SH-SY5Y (cell line): ENCODE data around the gene ACAT2.

Experiments
- GATA2 ChIP-seq: IDR thresholded peaks from 2 replicates; pipeline ENCODE4 v1.6.1; 2011; ENCODE audit warnings: mild to moderate bottlenecking, low read depth, low read length
- GATA3 ChIP-seq: IDR thresholded peaks from 2 replicates; pipeline ENCODE4 v1.6.1; 2011; ENCODE audit warnings: low read depth, mild to moderate bottlenecking, low read length, moderate library complexity

ACAT2 gene

DNA sequence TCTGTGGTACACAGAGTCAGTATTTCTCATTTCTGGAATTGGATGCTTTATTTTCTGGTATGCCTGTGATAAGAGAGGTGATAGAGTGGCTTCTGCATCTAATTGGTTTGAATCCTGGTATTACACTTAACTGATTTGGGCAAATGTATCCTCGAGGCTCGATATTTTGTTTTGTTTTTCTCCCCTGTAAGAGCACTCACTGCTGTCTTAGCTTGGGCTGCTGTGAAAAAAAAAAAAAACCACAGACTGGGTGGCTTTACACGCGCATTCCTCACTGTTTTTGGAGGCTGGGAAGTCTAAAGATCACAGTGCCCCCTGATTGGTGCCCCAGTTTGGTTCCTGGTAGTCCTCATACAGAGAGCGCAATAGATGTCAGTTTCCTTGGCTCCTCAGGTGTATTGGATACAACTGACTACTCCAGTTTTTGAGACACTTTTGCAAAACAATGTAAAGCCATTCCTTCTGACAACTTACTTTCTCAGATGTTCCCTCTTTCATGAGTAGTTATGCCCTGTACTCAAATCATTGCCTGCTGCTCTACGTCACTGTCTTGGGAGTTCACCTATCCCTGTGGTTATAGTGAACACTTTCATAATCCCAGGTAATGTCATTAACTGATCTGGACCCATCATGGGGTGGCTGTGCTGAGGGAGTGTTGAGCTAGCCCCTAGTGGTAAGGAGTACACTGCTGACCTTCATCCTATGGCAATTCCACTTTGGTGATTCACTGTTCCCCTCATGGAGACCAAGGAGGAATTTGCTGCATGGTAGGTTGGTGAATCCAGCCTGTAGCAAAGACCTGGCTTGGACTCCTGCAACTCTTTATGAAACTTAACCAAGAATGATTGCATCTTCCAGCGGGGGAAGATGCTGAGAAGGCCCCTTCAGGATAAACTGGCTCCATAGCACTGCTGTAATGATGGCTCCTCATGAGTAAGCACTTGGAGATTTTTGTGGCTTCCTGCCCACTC, 3.5 kb upstream of the ACAT2 start:
- no peak for TF ChIP-seq GATA2
- no peak for TF ChIP-seq GATA3

DNA sequence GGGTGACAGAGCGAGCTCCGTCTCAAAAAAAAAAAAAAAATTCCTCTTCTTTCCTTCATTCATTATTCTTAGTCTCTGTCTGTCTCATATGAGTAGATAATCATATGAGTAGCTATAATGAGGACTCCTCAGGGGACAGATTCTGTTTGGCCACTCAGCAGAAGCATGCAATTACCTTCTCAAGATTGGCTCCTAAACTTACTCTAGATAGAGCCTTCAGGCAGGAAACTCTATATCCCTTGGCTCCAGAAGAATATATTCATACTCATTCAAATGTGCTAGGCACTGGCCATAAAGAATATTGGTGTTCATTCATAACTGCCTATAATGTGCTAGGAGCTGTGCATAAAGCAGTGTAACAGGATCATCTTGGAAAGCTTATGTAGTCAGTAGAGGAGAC, 2.2 kb upstream of the ACAT2 start:
- TF ChIP-seq GATA3 (no peak), GATA2 (no peak)

GRCh38 chr6:159760602-159761057, 1.2 kb upstream of the ACAT2 start:
- TF ChIP-seq GATA2 (no peak), GATA3 (no peak)

DNA sequence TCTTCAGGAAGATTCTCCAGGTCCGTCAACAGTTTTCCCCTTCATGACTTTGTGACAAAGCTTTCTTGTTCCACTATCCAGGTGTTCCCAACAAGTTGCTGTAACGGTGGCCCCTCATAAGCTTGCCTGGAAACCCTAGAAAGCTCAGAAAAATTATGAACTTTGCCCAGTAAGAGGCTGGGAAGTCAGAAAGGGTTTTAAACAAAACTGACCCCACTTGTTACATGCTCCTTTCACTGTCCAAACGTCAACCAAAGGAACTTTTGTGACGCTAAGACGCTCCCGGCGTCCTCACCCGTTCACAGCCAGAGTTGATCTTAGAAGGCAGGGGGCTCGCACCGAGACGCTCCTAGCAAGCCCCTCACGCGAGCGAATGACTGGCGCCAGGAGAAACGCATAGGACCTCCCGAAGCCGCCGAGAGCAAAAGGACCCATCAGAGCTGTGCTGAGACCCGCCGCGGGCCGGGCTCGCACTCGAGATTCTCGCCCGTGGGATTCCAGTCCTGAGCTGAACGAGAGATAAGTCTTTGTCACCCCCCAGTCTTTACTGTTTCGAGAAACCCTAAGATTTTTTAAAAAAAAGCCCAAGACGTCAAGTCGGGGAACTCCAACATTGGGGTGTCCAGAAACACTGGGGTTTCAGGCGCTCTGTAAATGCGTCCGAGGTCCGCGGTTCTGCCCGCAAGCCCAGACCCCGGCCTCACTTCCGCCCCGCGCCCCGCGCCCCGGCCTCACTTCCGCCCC, 544 bp upstream of the ACAT2 start:
- TF ChIP-seq GATA2: no peak

DNA sequence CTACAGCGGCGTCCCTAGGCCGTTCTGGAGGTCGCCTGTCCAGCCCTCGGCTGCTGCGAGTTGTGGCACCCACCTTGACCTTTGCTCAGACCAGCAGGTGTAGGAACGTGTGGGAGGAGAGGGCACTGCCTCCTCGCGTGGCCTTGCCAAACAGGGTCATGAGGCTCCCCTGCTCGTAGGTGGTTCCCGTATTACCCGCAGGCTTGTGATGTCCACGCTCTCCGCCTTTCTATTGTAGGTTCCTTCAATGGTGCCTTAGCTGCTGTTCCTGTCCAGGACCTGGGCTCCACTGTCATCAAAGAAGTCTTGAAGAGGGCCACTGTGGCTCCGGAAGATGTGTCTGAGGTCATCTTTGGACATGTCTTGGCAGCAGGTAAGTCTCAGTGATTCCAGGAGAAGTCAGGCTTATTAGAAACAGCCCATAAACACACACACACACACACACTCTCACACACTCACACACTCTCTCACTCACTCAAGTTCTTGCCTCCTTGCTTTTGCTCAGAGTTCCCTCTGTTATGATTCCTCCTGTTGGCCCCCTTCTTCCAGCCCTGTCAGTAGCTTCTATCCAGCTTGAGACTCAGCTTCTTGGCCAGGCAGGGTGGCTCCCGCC, 942 bp downstream of the ACAT2 start:
- TF ChIP-seq GATA3: no peak
- TF ChIP-seq GATA2: no peak

GRCh38 chr6:159766906-159767305, 5.1 kb downstream of the ACAT2 start:
- TF ChIP-seq GATA3: no peak
- TF ChIP-seq GATA2: no peak

DNA sequence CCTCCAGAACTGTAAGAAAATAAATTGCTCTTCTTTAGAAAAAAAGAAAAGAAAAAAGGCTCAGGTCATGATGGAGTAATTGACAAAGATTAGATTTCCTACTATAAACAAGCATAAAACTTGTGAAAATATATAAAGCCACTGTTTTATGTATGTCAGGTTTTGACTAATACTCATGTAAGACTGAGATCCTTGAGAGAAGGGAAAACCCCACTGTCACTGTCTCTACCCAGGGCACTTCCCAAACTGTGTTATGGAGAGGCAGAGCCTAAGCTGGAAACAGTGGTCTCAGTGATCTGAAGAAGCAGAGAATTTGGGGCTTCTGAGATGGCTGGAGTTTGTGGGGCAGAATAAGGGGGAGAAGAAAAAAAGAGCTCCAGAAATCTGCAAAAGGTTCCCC, 7.6 kb downstream of the ACAT2 start:
- TF ChIP-seq GATA3 (no peak), GATA2 (no peak)

- TF ChIP-seq GATA3 (no peak), GATA2 (no peak)
Measured at GRCh38 chr6:159772196-159772595, 10.4 kb downstream of the ACAT2 start.

DNA sequence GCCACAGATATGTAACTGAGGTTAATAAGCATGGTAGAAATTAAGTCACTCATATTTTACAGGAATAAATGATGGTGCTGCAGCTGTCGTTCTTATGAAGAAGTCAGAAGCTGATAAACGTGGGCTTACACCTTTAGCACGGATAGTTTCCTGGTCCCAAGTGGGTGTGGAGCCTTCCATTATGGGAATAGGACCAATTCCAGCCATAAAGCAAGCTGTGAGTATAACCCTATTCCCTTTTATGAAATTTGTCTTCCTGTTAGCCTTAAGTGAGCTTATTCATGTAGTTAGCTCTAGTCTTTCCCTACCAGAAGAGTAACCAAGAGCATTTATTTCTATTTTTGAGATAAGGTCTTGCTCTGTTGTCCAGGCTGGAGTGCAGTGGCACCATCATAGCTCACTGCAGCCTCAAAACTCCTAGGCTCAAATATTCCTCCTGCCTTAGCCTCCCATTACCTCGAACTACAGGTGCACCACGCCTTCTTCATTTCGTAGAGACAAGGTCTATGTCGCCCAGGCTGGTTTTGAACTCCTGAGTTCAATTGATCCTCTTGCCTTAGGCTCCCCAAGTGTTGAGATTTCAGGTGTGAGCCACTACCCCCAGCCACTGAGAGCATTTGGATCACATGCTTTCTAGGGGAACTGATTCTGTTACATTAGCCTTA, 15.5 kb downstream of the ACAT2 start:
- TF ChIP-seq GATA3: no peak
- no peak for TF ChIP-seq GATA2

DNA sequence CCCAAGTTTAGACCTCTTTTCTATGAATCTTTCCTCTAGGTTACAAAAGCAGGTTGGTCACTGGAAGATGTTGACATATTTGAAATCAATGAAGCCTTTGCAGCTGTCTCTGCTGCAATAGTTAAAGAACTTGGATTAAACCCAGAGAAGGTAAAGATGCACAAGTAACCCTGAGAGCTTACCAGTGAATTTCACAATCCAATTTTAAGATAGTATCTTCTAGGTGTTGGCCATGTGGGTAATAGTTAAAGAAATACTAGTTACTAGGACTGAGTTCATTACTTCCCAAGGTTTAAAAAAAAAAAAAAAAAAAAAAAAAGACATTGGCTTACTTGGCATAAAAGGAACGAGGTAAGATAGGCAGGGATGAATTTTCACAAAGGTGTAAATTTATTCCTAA, 16.3 kb downstream of the ACAT2 start:
- TF ChIP-seq GATA3 (no peak), GATA2 (no peak)

DNA sequence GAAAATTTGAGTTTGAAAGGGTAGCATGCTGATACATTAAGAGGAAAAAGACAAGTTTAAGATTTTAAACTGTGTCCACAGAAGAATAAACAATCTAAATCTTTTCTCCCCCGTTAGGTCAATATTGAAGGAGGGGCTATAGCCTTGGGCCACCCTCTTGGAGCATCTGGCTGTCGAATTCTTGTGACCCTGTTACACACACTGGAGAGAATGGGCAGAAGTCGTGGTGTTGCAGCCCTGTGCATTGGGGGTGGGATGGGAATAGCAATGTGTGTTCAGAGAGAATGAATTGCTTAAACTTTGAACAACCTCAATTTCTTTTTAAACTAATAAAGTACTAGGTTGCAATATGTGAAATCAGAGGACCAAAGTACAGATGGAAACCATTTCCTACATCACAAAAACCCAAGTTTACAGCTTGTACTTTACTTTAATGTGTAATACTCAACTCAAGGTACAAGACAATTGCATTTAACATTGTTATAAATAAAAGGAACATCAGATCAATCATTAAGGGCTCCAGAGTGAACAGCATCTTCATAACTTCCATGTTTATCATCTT, 16.8 kb downstream of the ACAT2 start:
- no peak for TF ChIP-seq GATA2
- no peak for TF ChIP-seq GATA3

DNA sequence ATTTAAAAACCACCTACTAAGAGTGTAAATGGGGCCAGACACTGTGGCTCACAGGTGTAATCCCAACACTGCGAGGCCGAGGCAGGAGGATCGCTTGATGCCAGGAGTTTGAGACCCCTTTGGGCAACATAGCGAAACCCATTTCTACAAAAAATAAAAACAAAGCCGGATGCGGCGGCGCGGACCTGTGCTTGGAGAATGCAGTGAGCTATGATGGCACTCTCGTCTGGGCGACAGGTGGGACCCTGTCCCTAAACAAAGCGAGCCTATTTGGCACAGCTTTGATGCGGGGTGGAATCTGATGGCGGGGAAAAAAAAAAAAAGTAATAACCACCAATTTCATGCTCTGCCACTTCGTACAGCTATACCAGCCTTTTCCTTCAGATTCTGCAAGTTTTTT, 26.4 kb downstream of the ACAT2 start:
- TF ChIP-seq GATA2: no peak
- no peak for TF ChIP-seq GATA3

- TF ChIP-seq GATA2 (no peak), GATA3 (no peak)
Measured at GRCh38 chr6:159788753-159789376, 27.0 kb downstream of the ACAT2 start.
